ENCODE data around the gene KCNIP3. TPM values are rescaled to one million over a fixed set of nuclear protein-coding genes. Genes with fewer than 3 reads are reported as not detected.

Gene KCNIP3
- total RNA-seq, 3 donors from 2014 or later (not counting 1 experiment from before 2014, with no cell fraction given), result 0.52 to 1.4 TPM; not detected in 1

- no peaks in the 10 kb centered on the region for H3K36me3 Mint-ChIP-seq
- H3K27ac Mint-ChIP-seq, result no peak overlapping the region
Observed at GRCh38 chr2:95380280-95380679, 83.1 kb downstream of the KCNIP3 start.

GRCh38 chr2:95380731-95381130 lies 83.6 kb downstream of the KCNIP3 start:
- no peaks in the 10 kb centered on the region for H3K9me3 ChIP-seq (ENCODE audit: control insufficient read depth, insufficient read depth, low read length)
- no peak overlapping the region for H3K4me3 ChIP-seq (ENCODE audit: low read length)
- intact Hi-C loops (cut with micrococcal nuclease), result no loop called here
- 82% methylated on average over 4 of the region's 5 CpGs for WGBS (ENCODE audit: insufficient coverage)
- ATAC-seq (no peak), DNase-seq (no peak)
- Mint-ChIP-seq H3K9me3 (no peaks in the 10 kb centered on the region), H3K4me1 (no peaks in the 10 kb centered on the region), H3K27me3 (ENCODE audit: low read depth in 2 of 2) (peaks cover 5 to 7% of the 10 kb centered on the region in 2 donors), H3K27ac (no peak overlapping the region), H3K4me3 (no peak overlapping the region), H3K36me3 (no peaks in the 10 kb centered on the region)
- TF ChIP-seq, protein P1, sequence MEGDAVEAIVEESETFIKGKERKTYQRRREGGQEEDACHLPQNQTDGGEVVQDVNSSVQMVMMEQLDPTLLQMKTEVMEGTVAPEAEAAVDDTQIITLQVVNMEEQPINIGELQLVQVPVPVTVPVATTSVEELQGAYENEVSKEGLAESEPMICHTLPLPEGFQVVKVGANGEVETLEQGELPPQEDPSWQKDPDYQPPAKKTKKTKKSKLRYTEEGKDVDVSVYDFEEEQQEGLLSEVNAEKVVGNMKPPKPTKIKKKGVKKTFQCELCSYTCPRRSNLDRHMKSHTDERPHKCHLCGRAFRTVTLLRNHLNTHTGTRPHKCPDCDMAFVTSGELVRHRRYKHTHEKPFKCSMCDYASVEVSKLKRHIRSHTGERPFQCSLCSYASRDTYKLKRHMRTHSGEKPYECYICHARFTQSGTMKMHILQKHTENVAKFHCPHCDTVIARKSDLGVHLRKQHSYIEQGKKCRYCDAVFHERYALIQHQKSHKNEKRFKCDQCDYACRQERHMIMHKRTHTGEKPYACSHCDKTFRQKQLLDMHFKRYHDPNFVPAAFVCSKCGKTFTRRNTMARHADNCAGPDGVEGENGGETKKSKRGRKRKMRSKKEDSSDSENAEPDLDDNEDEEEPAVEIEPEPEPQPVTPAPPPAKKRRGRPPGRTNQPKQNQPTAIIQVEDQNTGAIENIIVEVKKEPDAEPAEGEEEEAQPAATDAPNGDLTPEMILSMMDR (IDR thresholded peaks at IDR 0.05), result no peak
- no peaks in the 10 kb centered on the region for H3K4me1 ChIP-seq (ENCODE audit: control insufficient read depth, insufficient read depth, low read length)
- H3K27me3 ChIP-seq (ENCODE audit: control insufficient read depth, insufficient read depth, low read length), result no peaks in the 10 kb centered on the region
- no peak overlapping the region for H3K27ac ChIP-seq (ENCODE audit: low read length)
- no peaks in the 10 kb centered on the region for H3K36me3 ChIP-seq (ENCODE audit: control insufficient read depth, insufficient read depth, low read length)

More at GRCh38 chr2:95380280-95380679, 83.1 kb downstream of the KCNIP3 start:
- intact Hi-C loops (cut with micrococcal nuclease), result no loop called here
- DNase-seq, result no peak
- H3K9me3 ChIP-seq (ENCODE audit: control insufficient read depth, insufficient read depth, low read length), result no peaks in the 10 kb centered on the region
- WGBS (ENCODE audit: insufficient coverage), result 78% methylated on average over 5 of the region's 5 CpGs
- H3K27me3 ChIP-seq (ENCODE audit: control insufficient read depth, insufficient read depth, low read length), result no peaks in the 10 kb centered on the region
- no peak overlapping the region for H3K4me3 ChIP-seq (ENCODE audit: low read length)
- TF ChIP-seq, protein P1 (IDR thresholded peaks at IDR 0.05), result no peak
- peaks cover 5 to 7% of the 10 kb centered on the region in 2 donors for H3K27me3 Mint-ChIP-seq (ENCODE audit: low read depth in 2 of 2)
- no peak overlapping the region for H3K27ac ChIP-seq (ENCODE audit: low read length)
- H3K9me3 Mint-ChIP-seq, result no peaks in the 10 kb centered on the region
- H3K36me3 ChIP-seq (ENCODE audit: control insufficient read depth, insufficient read depth, low read length), result no peaks in the 10 kb centered on the region
- no peak for ATAC-seq
- no peak overlapping the region for H3K4me3 Mint-ChIP-seq
- H3K4me1 ChIP-seq (ENCODE audit: control insufficient read depth, insufficient read depth, low read length), result no peaks in the 10 kb centered on the region
- H3K4me1 Mint-ChIP-seq, result no peaks in the 10 kb centered on the region

DNA sequence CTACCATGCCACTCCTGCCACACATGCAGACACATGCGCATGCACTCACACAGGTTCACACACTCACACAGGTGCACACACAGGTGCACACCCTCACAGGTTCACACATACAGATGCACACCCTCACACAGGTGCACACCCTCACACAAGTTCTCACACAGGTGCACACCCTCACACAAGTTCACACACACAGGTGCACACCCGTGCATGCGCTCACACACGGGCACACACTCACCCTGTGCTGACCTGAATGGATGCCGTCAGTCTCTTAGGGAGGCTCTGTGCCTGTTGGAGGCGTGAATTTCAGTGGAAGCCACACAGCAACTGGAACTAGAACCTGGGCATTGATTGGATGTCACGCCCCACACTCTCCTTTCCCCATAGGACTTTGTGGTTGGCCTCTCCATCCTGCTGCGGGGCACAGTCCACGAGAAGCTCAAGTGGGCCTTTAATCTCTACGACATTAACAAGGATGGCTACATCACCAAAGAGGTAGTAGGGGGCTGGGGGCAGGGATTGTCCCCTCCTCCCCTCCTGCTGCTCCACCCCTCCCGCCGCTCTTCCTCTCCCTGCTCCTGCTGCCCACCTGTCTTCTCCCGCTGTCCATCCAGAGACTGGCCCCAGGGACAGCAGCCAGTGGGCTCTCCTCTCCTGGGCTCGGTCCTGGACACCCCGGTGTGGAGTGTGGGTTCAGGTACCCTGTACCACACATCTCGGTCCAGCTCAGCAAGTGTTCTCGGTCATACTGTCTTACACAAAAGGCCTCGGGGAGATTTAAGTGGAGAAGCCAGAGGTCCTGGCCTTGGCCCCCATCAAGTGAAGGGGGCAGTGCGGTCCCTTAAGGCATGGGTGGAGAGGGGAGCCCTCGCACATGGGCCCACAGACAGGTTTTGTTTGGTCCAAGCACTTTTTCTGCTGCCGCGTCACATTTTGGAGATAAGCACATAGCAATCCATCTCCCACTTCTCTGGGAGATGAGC lies 84.4 kb downstream of the KCNIP3 start:
- no peak for ATAC-seq
- intact Hi-C loops (cut with micrococcal nuclease), result no loop called here

More for the DNA sequence above, 84.4 kb downstream of the KCNIP3 start:
- H3K27ac Mint-ChIP-seq, result no peak overlapping the region
- H3K36me3 ChIP-seq (ENCODE audit: control insufficient read depth, insufficient read depth, low read length), result no peaks in the 10 kb centered on the region
- H3K4me1 ChIP-seq (ENCODE audit: control insufficient read depth, insufficient read depth, low read length), result no peaks in the 10 kb centered on the region
- no peaks in the 10 kb centered on the region for H3K36me3 Mint-ChIP-seq
- H3K27me3 Mint-ChIP-seq (ENCODE audit: low read depth in 2 of 2), result peaks cover 5 to 7% of the 10 kb centered on the region in 2 donors
- no peak for DNase-seq
- H3K9me3 Mint-ChIP-seq, result no peaks in the 10 kb centered on the region
- no peak overlapping the region for H3K4me3 Mint-ChIP-seq
- H3K4me1 Mint-ChIP-seq, result no peaks in the 10 kb centered on the region
- WGBS (ENCODE audit: insufficient coverage), result 85% methylated on average over 22 of the region's 22 CpGs
- H3K9me3 ChIP-seq (ENCODE audit: control insufficient read depth, insufficient read depth, low read length), result no peaks in the 10 kb centered on the region
- H3K4me3 ChIP-seq (ENCODE audit: low read length), result no peak overlapping the region
- H3K27me3 ChIP-seq (ENCODE audit: control insufficient read depth, insufficient read depth, low read length), result no peaks in the 10 kb centered on the region
- TF ChIP-seq, protein P1 (IDR thresholded peaks at IDR 0.05), result no peak
- no peak overlapping the region for H3K27ac ChIP-seq (ENCODE audit: low read length)

All from natural killer cell (primary cell).